IPS DF 4.7 (cell line): ENCODE results near the gene TFF2.

Source experiments
- DNase-seq: peaks from one replicate; pipeline ENCODE4 v3.0.0-alpha.2; 2013; ENCODE audit warnings: low spot score; ENCODE audit errors: extremely low read depth

TFF2 gene

GRCh38 chr21:42350927-42351426 is at the start of gene TFF2:
Gene TFF2 (minus strand): TSS chr21:42350994. CDS start chr21:42350957, 37 bp downstream.
- DNase-seq = no peak

GRCh38 chr21:42400525-42400924 is 49.7 kb upstream of the TFF2 start:
- DNase-seq = no peak

- DNase-seq = no peak
Measured at GRCh38 chr21:42398436-42399028, 47.7 kb upstream of the TFF2 start.

GRCh38 chr21:42397746-42398394 is 47.1 kb upstream of the TFF2 start:
- DNase-seq = no peak

- DNase-seq = no peak
Measured at GRCh38 chr21:42396799-42397745, 46.3 kb upstream of the TFF2 start.

- no peak for DNase-seq
Measured at GRCh38 chr21:42395905-42396651, 45.3 kb upstream of the TFF2 start, which contains the start of gene TMPRSS3. Gene TMPRSS3 (minus strand): TSS chr21:42396052. CDS start chr21:42395417, 635 bp downstream.

GRCh38 chr21:42395302-42395701 is 44.5 kb upstream of the TFF2 start:
- no peak for DNase-seq

- no peak for DNase-seq
Measured at GRCh38 chr21:42393443-42393950, 42.7 kb upstream of the TFF2 start.

GRCh38 chr21:42392731-42393442 is 42.1 kb upstream of the TFF2 start:
- no peak for DNase-seq

GRCh38 chr21:42391297-42391696 is 40.5 kb upstream of the TFF2 start:
- DNase-seq = no peak

- DNase-seq = no peak
Measured at GRCh38 chr21:42390696-42391095, 39.9 kb upstream of the TFF2 start.

- no peak for DNase-seq
Measured at GRCh38 chr21:42390193-42390592, 39.4 kb upstream of the TFF2 start.

- no peak for DNase-seq
Measured at GRCh38 chr21:42389449-42389835, 38.6 kb upstream of the TFF2 start.

- DNase-seq = no peak
Measured at GRCh38 chr21:42388740-42389448, 38.1 kb upstream of the TFF2 start.

- DNase-seq = no peak
Measured at GRCh38 chr21:42387843-42388340, 37.1 kb upstream of the TFF2 start.

GRCh38 chr21:42387164-42387563 is 36.4 kb upstream of the TFF2 start:
- DNase-seq = no peak

- DNase-seq = no peak
Measured at GRCh38 chr21:42386034-42386591, 35.3 kb upstream of the TFF2 start.

- no peak for DNase-seq
Measured at GRCh38 chr21:42385619-42386018, 34.8 kb upstream of the TFF2 start.

GRCh38 chr21:42384989-42385388 is 34.2 kb upstream of the TFF2 start:
- DNase-seq = no peak
